ENCODE results near the gene GIMAP5. TPM values are rescaled to one million over a fixed set of nuclear protein-coding genes. Genes with fewer than 3 reads are reported as not detected.
A peak's percentile ranks its signal among the peaks of the same experiment; 100 is the strongest.

Gene GIMAP5
- total RNA-seq, 1 donor from 2014 or later = 10.7 TPM

DNA sequence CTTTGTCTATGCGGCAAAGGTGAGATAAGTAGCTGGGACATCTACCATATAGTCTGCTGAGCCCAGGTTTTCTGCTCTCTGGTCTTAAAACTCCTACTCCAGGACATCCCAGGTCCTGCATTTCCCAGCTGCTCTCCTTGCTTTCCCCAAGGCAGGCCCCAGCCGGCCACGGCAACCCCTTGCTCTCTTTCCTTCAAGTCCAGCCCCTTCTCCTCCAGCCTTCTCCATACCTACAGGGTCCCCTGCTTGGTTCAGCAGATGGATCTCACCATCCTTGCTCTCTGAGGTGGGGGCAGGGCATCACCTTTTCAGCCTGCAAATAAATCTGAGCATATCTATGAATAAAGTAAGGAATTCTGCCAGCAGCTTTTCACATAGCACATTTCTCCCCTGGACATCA is 8.7 kb downstream of the GIMAP5 start:
- peaks cover 57% of the 10 kb centered on the region for H3K4me1 ChIP-seq
- H3K27ac ChIP-seq (replicated peaks) = no peak overlapping the region
- no peaks in the 10 kb centered on the region for H3K27me3 ChIP-seq (ENCODE audit: low read depth)
- H3K36me3 ChIP-seq = peaks cover 23% of the 10 kb centered on the region
- no peak overlapping the region for H3K4me3 ChIP-seq
- DNase-seq = no peak
- H3K9me3 ChIP-seq (replicated peaks) = no peaks in the 10 kb centered on the region
- intact Hi-C loops (cut with micrococcal nuclease) = no loop called here
- TF ChIP-seq CTCF (IDR thresholded peaks at IDR 0.05; ENCODE audit: borderline replicate concordance) = no peak

DNA sequence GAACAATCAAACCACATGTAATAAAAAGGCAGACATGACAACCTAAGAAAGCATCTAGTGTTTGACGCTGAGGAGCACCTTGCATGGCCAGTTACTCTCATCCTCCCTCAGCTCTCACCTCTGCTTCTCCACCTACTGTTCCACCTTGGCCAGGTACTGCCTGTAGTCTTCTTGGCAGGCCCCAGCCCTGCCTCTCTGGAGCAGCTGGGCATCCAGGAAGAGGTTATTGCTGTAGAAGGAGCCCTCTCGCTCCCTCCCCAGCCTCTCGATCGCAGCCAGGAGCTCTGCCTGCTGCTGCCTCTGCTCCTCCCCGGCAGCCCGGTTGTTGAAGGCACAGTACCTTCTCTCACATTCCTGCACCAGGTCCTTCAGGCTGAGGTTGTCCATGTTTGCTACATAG is 9.7 kb downstream of the GIMAP5 start:
- intact Hi-C loops (cut with micrococcal nuclease) = no loop called here
- TF ChIP-seq CTCF (IDR thresholded peaks at IDR 0.05; ENCODE audit: borderline replicate concordance) = no peak
- Histone ChIP-seq H3K4me3 (no peak overlapping the region), H3K9me3 (replicated peaks) (no peaks in the 10 kb centered on the region), H3K4me1 (peaks cover 55% of the 10 kb centered on the region), H3K27ac (replicated peaks) (no peak overlapping the region), H3K36me3 (peaks cover 13% of the 10 kb centered on the region), H3K27me3 (ENCODE audit: low read depth) (no peaks in the 10 kb centered on the region)
- DNase-seq = no peak

- peaks cover 55% of the 10 kb centered on the region for H3K4me1 ChIP-seq
- no peaks in the 10 kb centered on the region for H3K36me3 ChIP-seq
- intact Hi-C loops (cut with micrococcal nuclease) = no loop called here
- no peak overlapping the region for H3K27ac ChIP-seq (replicated peaks)
- no peaks in the 10 kb centered on the region for H3K27me3 ChIP-seq (ENCODE audit: low read depth)
- no peak overlapping the region for H3K4me3 ChIP-seq
- DNase-seq = no peak
- no peaks in the 10 kb centered on the region for H3K9me3 ChIP-seq (replicated peaks)
- no peak for TF ChIP-seq CTCF (IDR thresholded peaks at IDR 0.05; ENCODE audit: borderline replicate concordance)
Measured at GRCh38 chr7:150748376-150748775, 11.2 kb downstream of the GIMAP5 start.

GRCh38 chr7:150751702-150752101 is 14.5 kb downstream of the GIMAP5 start:
- peak overlapping the region; percentile 83 for H3K27ac ChIP-seq (replicated peaks)
- no peak for TF ChIP-seq CTCF (IDR thresholded peaks at IDR 0.05; ENCODE audit: borderline replicate concordance)
- no peaks in the 10 kb centered on the region for H3K36me3 ChIP-seq
- intact Hi-C loops (cut with micrococcal nuclease) = no loop called here
- no peaks in the 10 kb centered on the region for H3K9me3 ChIP-seq (replicated peaks)
- no peak overlapping the region for H3K4me3 ChIP-seq
- no peak for DNase-seq
- H3K4me1 ChIP-seq = peaks cover 58% of the 10 kb centered on the region
- no peaks in the 10 kb centered on the region for H3K27me3 ChIP-seq (ENCODE audit: low read depth)

DNA sequence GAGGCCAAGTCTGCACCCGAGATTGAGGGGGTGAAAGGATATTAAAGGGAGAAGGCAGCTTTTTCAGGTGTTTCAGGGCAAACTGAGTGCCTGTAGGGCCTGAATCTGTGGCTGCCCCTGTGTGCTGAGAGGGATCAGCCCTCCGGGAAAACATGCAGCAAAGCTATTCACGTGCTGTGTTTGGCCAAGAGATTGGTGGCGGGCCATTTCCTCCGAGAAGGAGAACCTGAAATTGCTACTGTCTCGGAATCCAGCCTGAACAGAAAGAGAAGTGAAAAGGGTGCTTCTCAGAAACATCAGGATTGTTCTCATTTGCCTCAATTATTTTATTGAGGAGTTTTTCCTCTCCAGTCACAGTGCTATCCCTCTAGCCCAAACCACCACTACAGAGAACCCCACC is 16.0 kb downstream of the GIMAP5 start:
- intact Hi-C loops (cut with micrococcal nuclease) = no loop called here
- no peak for DNase-seq
- Histone ChIP-seq H3K36me3 (no peaks in the 10 kb centered on the region), H3K27ac (replicated peaks) (peak overlapping the region; percentile 83), H3K4me3 (no peak overlapping the region), H3K9me3 (replicated peaks) (no peaks in the 10 kb centered on the region), H3K27me3 (ENCODE audit: low read depth) (no peaks in the 10 kb centered on the region), H3K4me1 (peaks cover 59% of the 10 kb centered on the region)
- TF ChIP-seq CTCF (IDR thresholded peaks at IDR 0.05; ENCODE audit: borderline replicate concordance) = no peak

Data from left ventricle myocardium inferior (tissue), 1 donor.